DOHH2 (cell line): ENCODE measurements around the gene CACNA2D3.

ENCODE experiments used
- CTCF ChIP-seq: fragments of 200-600 bp; sonication (generic); IDR thresholded peaks from one replicate; pipeline ENCODE4 v1.5.1; 2014; ENCODE audit warnings: antibody characterized with exemption, mild to moderate bottlenecking, low read depth, low read length; ENCODE audit not compliant: poor library complexity, severe bottlenecking
- EZH2phosphoT487 ChIP-seq: fragments of 200-600 bp; sonication (generic); IDR thresholded peaks from 2 replicates; pipeline ENCODE4 v1.6.1; 2017; ENCODE audit warnings: borderline replicate concordance, mild to moderate bottlenecking, antibody characterized with exemption, low read length, moderate library complexity, mixed read lengths

- TF ChIP-seq CTCF (no peak), EZH2phosphoT487 (no peak)
These were observed 45.6 kb downstream of the CACNA2D3 start for GRCh38 chr3:54167999-54168398.
